SU-DHL-6 (cell line): ENCODE results near the gene CRIP2.

Source experiments
- H2AFZ ChIP-seq: fragments of 200-600 bp; sonication (generic); 2 replicates; pipeline ENCODE4 v1.6.1; 2014; ENCODE audit warnings: low read depth, mild to moderate bottlenecking, moderate library complexity, mixed read lengths, antibody characterized with exemption, low read length; ENCODE audit not compliant: severe bottlenecking
- H3F3A ChIP-seq: fragments of 200-600 bp; shearing (Covaris generic); 2 replicates; pipeline ENCODE4 v1.6.0; 2016; ENCODE audit warnings: antibody characterized with exemption, mild to moderate bottlenecking; ENCODE audit not compliant: insufficient read depth
- H3K27ac ChIP-seq: fragments of 200-600 bp; sonication (generic); 2 replicates; pipeline ENCODE4 v1.5.1; 2016; ENCODE audit warnings: low read depth, mild to moderate bottlenecking, low read length, moderate library complexity, mixed read lengths
- H3K27me3 ChIP-seq: fragments of 200-600 bp; sonication (generic), shearing (Covaris generic); 2 replicates; pipeline ENCODE4 v1.6.0; 2014; ENCODE audit warnings: mild to moderate bottlenecking, low read length
- H3K36me3 ChIP-seq: fragments of 200-600 bp; sonication (generic); 2 replicates; pipeline ENCODE4 v1.6.1; 2014; ENCODE audit warnings: mild to moderate bottlenecking, low read length, mixed read lengths
- H3K4me2 ChIP-seq: fragments of 300-600, 200-600 bp; shearing (Covaris generic), sonication (generic); 2 replicates; pipeline ENCODE4 v1.6.0; 2014; ENCODE audit warnings: low read length, low read depth, mild to moderate bottlenecking; ENCODE audit not compliant: poor library complexity, severe bottlenecking
- H3K4me3 ChIP-seq: fragments of 200-600 bp; sonication (generic); 2 replicates; pipeline ENCODE4 v1.5.1; 2014; ENCODE audit warnings: antibody characterized with exemption, low read length, mild to moderate bottlenecking, mixed read lengths; ENCODE audit not compliant: insufficient read depth, poor library complexity, severe bottlenecking
- H3K79me2 ChIP-seq: fragments of 200-600 bp; sonication (generic); 2 replicates; pipeline ENCODE4 v1.6.1; 2014; ENCODE audit warnings: mild to moderate bottlenecking, low read length, moderate library complexity; ENCODE audit not compliant: insufficient read depth
- H3K9ac ChIP-seq: fragments of 200-600 bp; sonication (generic); 2 replicates; pipeline ENCODE4 v1.7.0; 2014; ENCODE audit warnings: mild to moderate bottlenecking, low read length
- H3K9me2 ChIP-seq: fragments of 200-600 bp; sonication (generic); replicated peaks from 2 replicates; pipeline ENCODE4 v1.6.1; 2014; ENCODE audit warnings: low read length; ENCODE audit not compliant: insufficient read depth
- H3K9me3 ChIP-seq: fragments of 200-600 bp; sonication (generic); 2 replicates; pipeline ENCODE4 v1.6.1; 2014; ENCODE audit warnings: low read length, mixed read lengths; ENCODE audit not compliant: insufficient read depth
- H4K20me1 ChIP-seq: fragments of 200-600 bp; sonication (generic); 2 replicates; pipeline ENCODE4 v1.6.1; 2014; ENCODE audit warnings: low read depth, mild to moderate bottlenecking, antibody characterized with exemption, low read length, moderate library complexity, mixed read lengths
- CTCF ChIP-seq: fragments of 200-600 bp; sonication (generic); IDR thresholded peaks from one replicate; pipeline ENCODE4 v1.5.1; 2017; ENCODE audit warnings: antibody characterized with exemption, mild to moderate bottlenecking, low read length, moderate library complexity; ENCODE audit not compliant: insufficient read depth, poor library complexity, severe bottlenecking
- EZH2phosphoT487 ChIP-seq: fragments of 200-600 bp; sonication (generic), shearing (Covaris generic); conservative IDR thresholded peaks from 2 replicates; pipeline ENCODE4 v1.6.1; 2018; ENCODE audit warnings: mild to moderate bottlenecking, antibody characterized with exemption, low read length, moderate library complexity, mixed read lengths

CRIP2 gene

DNA sequence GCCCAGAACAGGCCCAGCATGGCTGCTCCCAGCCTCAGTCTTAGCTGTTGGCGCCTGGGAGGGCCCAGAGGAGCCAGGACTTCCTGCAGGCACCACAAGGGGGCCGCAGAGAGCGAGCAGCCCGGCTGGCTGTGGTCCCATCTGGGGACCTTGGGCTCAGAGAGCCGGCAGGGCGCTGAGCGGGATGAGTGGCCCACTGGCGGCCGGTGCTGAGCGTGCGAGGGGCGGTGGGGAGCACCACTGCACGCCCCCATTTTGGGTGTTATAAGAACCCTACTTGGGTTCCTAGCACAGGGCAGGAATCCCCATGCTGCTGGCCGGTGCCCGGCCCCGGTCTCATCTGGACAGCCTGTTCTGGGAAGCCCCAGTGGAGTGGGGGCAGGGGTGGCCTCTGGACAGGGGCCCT is 25.9 kb upstream of the CRIP2 start:
- TF ChIP-seq EZH2phosphoT487, result no peak
- TF ChIP-seq CTCF, result peak; percentile 72
- no peak overlapping the region for H3K4me2 ChIP-seq
- no peaks in the 10 kb centered on the region for H3K27me3 ChIP-seq
- H2AFZ ChIP-seq, result no peak overlapping the region
- H3K27ac ChIP-seq, result no peak overlapping the region
- no peaks in the 10 kb centered on the region for H4K20me1 ChIP-seq
- H3K9ac ChIP-seq, result no peak overlapping the region
- no peaks in the 10 kb centered on the region for H3K36me3 ChIP-seq
- H3K79me2 ChIP-seq, result no peaks in the 10 kb centered on the region; the same call in 1 of the 2 replicates
- H3K4me3 ChIP-seq, result no peak overlapping the region
- no peaks in the 10 kb centered on the region for H3F3A ChIP-seq
- no peaks in the 10 kb centered on the region for H3K9me2 ChIP-seq
- H3K9me3 ChIP-seq, result no peaks in the 10 kb centered on the region

GRCh38 chr14:105449276-105450122 is 25.1 kb upstream of the CRIP2 start:
- Histone ChIP-seq H4K20me1 (no peaks in the 10 kb centered on the region), H3K4me2 (no peak overlapping the region), H3F3A (no peaks in the 10 kb centered on the region), H3K9me3 (no peaks in the 10 kb centered on the region), H3K4me3 (no peak overlapping the region), H3K36me3 (no peaks in the 10 kb centered on the region), H3K9ac (no peak overlapping the region), H3K9me2 (no peaks in the 10 kb centered on the region), H3K27me3 (no peaks in the 10 kb centered on the region), H2AFZ (no peak overlapping the region), H3K79me2 (no peaks in the 10 kb centered on the region; the same call in 1 of the 2 replicates), H3K27ac (no peak overlapping the region)
- TF ChIP-seq CTCF, result no peak
- no peak for TF ChIP-seq EZH2phosphoT487

DNA sequence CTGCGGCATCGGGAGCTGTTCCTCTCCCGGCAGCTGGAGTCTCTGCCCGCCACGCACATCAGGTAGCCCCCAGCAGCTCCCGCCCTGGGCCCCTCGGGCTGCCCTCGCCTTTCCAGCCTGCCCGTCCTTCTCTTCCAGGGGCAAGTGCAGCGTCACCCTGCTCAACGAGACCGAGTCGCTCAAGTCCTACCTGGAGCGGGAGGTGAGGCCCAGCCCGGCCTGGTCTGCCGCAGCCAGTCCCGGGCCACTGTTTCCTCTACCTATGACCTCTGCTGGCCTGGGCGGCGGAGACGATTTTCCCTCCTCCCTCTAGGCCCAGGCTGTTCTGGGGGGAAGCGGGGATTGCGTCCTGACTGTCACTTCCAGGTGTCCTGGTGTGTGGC is 24.5 kb upstream of the CRIP2 start:
- Histone ChIP-seq H3K9me3 (no peaks in the 10 kb centered on the region), H3K36me3 (no peaks in the 10 kb centered on the region), H3K9me2 (no peaks in the 10 kb centered on the region), H3K79me2 (no peaks in the 10 kb centered on the region; the same call in 1 of the 2 replicates), H3K27ac (no peak overlapping the region), H3K4me2 (no peak overlapping the region), H3K4me3 (no peak overlapping the region), H2AFZ (no peak overlapping the region), H3K27me3 (no peaks in the 10 kb centered on the region), H3K9ac (no peak overlapping the region), H4K20me1 (no peaks in the 10 kb centered on the region), H3F3A (no peaks in the 10 kb centered on the region)
- TF ChIP-seq EZH2phosphoT487 (no peak), CTCF (no peak)
